IMR-90 (cell line): ENCODE results near the gene TNRC6B. TPM values are rescaled to one million over a fixed set of nuclear protein-coding genes. Genes with fewer than 3 reads are reported as not detected.
A peak's percentile ranks its signal among the peaks of the same experiment; 100 is the strongest.

Source experiments
- ATAC-seq: fragments of 200-7000 bp; cut with Tn5 transposase; 2 replicates; pipeline ENCODE4 v1.9.1; 2020; ENCODE audit warnings: low read depth, mild to moderate bottlenecking, moderate library complexity
- BruUV-seq: library from RNA; stranded (reverse); fragments of 400-500 nt; replicated peaks from 2 replicates; lab custom pipeline; 2021; lab: Mats Ljungman, UMichigan
- CTCF ChIA-PET: fragments of 300-600 bp; formaldehyde crosslinking; extraction: SDS; loops from one replicate; lab custom pipeline; 2021; ENCODE audit warnings: antibody characterized with exemption; lab: Yijun Ruan, JAX
- POLR2A ChIA-PET: fragments of 300-600 bp; sonication (Branson Sonifier 250); formaldehyde crosslinking; loops from one replicate; lab custom pipeline; 2022; ENCODE audit warnings: antibody characterized with exemption; ENCODE audit not compliant: unreplicated experiment; lab: Charles Lee
- DNase-seq: peaks from one replicate; pipeline ENCODE4 v3.0.0; 2013
- H2AFZ ChIP-seq: replicated peaks from 2 replicates; pipeline ENCODE3; 2013; ENCODE audit warnings: low read length, mild to moderate bottlenecking; ENCODE audit not compliant: poor library complexity
- H2AK5ac ChIP-seq: 2 replicates; pipeline ENCODE4 v1.6.1; 2013; ENCODE audit warnings: low read depth, low read length, inconsistent platforms
- H2AK9ac ChIP-seq: replicated peaks from 2 replicates; pipeline ENCODE3; 2013; ENCODE audit warnings: mild to moderate bottlenecking, low read depth, low read length, moderate library complexity; ENCODE audit not compliant: poor library complexity
- H2BK120ac ChIP-seq: 2 replicates; pipeline ENCODE4 v1.6.1; 2013; ENCODE audit warnings: low read depth, low read length, inconsistent platforms
- H2BK15ac ChIP-seq: 3 replicates; pipeline ENCODE4 v1.6.1; 2013; ENCODE audit warnings: low read depth, low read length, inconsistent platforms
- H2BK20ac ChIP-seq: 2 replicates; pipeline ENCODE4 v1.6.1; 2013; ENCODE audit warnings: low read depth, mild to moderate bottlenecking, inconsistent platforms, low read length, moderate library complexity
- H2BK5ac ChIP-seq: 2 replicates; pipeline ENCODE4 v1.6.1; 2013; ENCODE audit warnings: mild to moderate bottlenecking, low read depth, low read length, inconsistent platforms; ENCODE audit not compliant: poor library complexity, severe bottlenecking
- H3K14ac ChIP-seq: replicated peaks from 2 replicates; pipeline ENCODE4 v1.6.1; 2013; ENCODE audit warnings: low read depth, low read length, inconsistent platforms
- H3K18ac ChIP-seq: 2 replicates; pipeline ENCODE4 v1.6.1; 2013; ENCODE audit warnings: low read depth, low read length, control low read depth
- H3K23ac ChIP-seq: 2 replicates; pipeline ENCODE4 v1.6.1; 2013; ENCODE audit warnings: low read depth, low read length, inconsistent platforms
- H3K27ac ChIP-seq: 2 replicates; pipeline ENCODE4 v1.5.1; 2013; ENCODE audit warnings: mild to moderate bottlenecking, control low read depth, low read length; ENCODE audit not compliant: insufficient read depth
- H3K27me3 ChIP-seq: 2 replicates; pipeline ENCODE4 v1.6.1; 2013; ENCODE audit warnings: low read length; ENCODE audit not compliant: control insufficient read depth, insufficient read depth
- H3K36me3 ChIP-seq: 2 replicates; pipeline ENCODE4 v1.6.1; 2013; ENCODE audit warnings: low read length, mixed read lengths; ENCODE audit not compliant: control insufficient read depth, insufficient read depth
- H3K4ac ChIP-seq: 2 replicates; pipeline ENCODE4 v1.6.1; 2013; ENCODE audit warnings: low read depth, low read length, inconsistent platforms
- H3K4me1 ChIP-seq: 2 replicates; pipeline ENCODE4 v1.6.1; 2013; ENCODE audit warnings: low read length, mixed read lengths; ENCODE audit not compliant: control insufficient read depth, insufficient read depth
- H3K4me2 ChIP-seq: 2 replicates; pipeline ENCODE4 v1.6.1; 2013; ENCODE audit warnings: low read depth, mild to moderate bottlenecking, control low read depth, low read length, moderate library complexity
- H3K4me3 ChIP-seq: 2 replicates; pipeline ENCODE4 v1.5.1; 2013; ENCODE audit warnings: low read depth, mild to moderate bottlenecking, control low read depth, low read length, moderate library complexity; ENCODE audit not compliant: insufficient read depth
- H3K56ac ChIP-seq: 2 replicates; pipeline ENCODE4 v1.6.1; 2013; ENCODE audit warnings: low read length, inconsistent platforms; ENCODE audit not compliant: insufficient read depth; ENCODE audit errors: extremely low read depth
- H3K79me1 ChIP-seq, 2 experiments: 2 replicates each; pipeline ENCODE4 v1.6.1; 2013; ENCODE audit warnings: low read length in 2 of 2, inconsistent platforms in 1 of 2, low read depth in 1 of 2
- H3K9ac ChIP-seq: 2 replicates; pipeline ENCODE4 v1.6.1; 2013; ENCODE audit warnings: low read depth, low read length, control low read depth
- H3K9me1 ChIP-seq: 2 replicates; pipeline ENCODE4 v1.6.1; 2013; ENCODE audit warnings: low read length, inconsistent platforms; ENCODE audit not compliant: insufficient read depth
- H3K9me3 ChIP-seq: 2 replicates; pipeline ENCODE4 v1.6.1; 2013; ENCODE audit warnings: low read length; ENCODE audit not compliant: control insufficient read depth, insufficient read depth
- H4K20me1 ChIP-seq: 2 replicates; pipeline ENCODE4 v1.6.1; 2013; ENCODE audit warnings: low read length, inconsistent platforms; ENCODE audit not compliant: insufficient read depth
- H4K5ac ChIP-seq: 2 replicates; pipeline ENCODE4 v1.6.1; 2013; ENCODE audit warnings: mild to moderate bottlenecking, low read depth, low read length, control low read depth
- H4K8ac ChIP-seq, 2 experiments: 2 replicates each; pipeline ENCODE4 v1.6.1; 2013; ENCODE audit warnings: low read depth in 2 of 2, low read length in 2 of 2, control low read depth in 1 of 2, inconsistent platforms in 1 of 2
- H4K91ac ChIP-seq: 2 replicates; pipeline ENCODE4 v1.6.1; 2013; ENCODE audit warnings: low read depth, low read length, inconsistent platforms; ENCODE audit not compliant: insufficient read depth
- BHLHE40 ChIP-seq: fragments of 150-350 bp; IDR thresholded peaks from 2 replicates; pipeline ENCODE4 v1.6.1; 2016; ENCODE audit warnings: mild to moderate bottlenecking, low read depth, low read length
- CEBPB ChIP-seq: IDR thresholded peaks from 2 replicates; pipeline ENCODE4 v1.6.1; 2012; ENCODE audit warnings: low read depth, low read length, improper control_type of control experiment
- ELK1 ChIP-seq: fragments of 150-350 bp; IDR thresholded peaks from 2 replicates; pipeline ENCODE4 v1.6.1; 2016; ENCODE audit warnings: low read depth, mild to moderate bottlenecking, low read length, moderate library complexity, borderline replicate concordance
- FOS ChIP-seq: fragments of 150-350 bp; IDR thresholded peaks from 2 replicates; pipeline ENCODE4 v1.6.1; 2016; ENCODE audit warnings: low read depth, low read length
- MXI1 ChIP-seq: IDR thresholded peaks from 2 replicates; pipeline ENCODE4 v1.6.1; 2012; ENCODE audit warnings: low read depth, mild to moderate bottlenecking, low read length, moderate library complexity, borderline replicate concordance
- NFE2L2 ChIP-seq: fragments of 150-350 bp; IDR thresholded peaks from 2 replicates; pipeline ENCODE4 v1.6.1; 2016; ENCODE audit warnings: low read depth, mild to moderate bottlenecking, low read length
- RAD21 ChIP-seq: IDR thresholded peaks from 2 replicates; pipeline ENCODE4 v1.6.1; 2012; ENCODE audit warnings: low read length, improper control_type of control experiment
- RCOR1 ChIP-seq: IDR thresholded peaks from 2 replicates; pipeline ENCODE4 v1.6.1; 2012; ENCODE audit warnings: mild to moderate bottlenecking, low read length, improper control_type of control experiment; ENCODE audit not compliant: insufficient replicate concordance
- SMC3 ChIP-seq: fragments of 150-350 bp; IDR thresholded peaks from 2 replicates; pipeline ENCODE4 v1.6.1; 2016; ENCODE audit warnings: low read depth, mild to moderate bottlenecking, antibody characterized with exemption, low read length, moderate library complexity
- WGBS, 2 experiments: methylation state at CpG; one replicate each; pipeline versions ENCODE4 v1.1.5 to v1.1.7; 2013; ENCODE audit warnings: missing lambda C conversion rate in 2 of 2; ENCODE audit not compliant: insufficient read length in 1 of 2; ENCODE audit errors: extremely low coverage in 2 of 2; 5-methylcytosine and 5-hydroxymethylcytosine counted together
- dilution Hi-C: fragments of 300-500 bp; cut with HindIII; formaldehyde crosslinking; loops from one replicate; pipeline ENCODE4 v1.14.3; 2018; ENCODE audit warnings: low sequenced_read_pairs; ENCODE audit not compliant: unreplicated experiment
- in situ Hi-C: fragments of 300-500 bp; cut with MboI; formaldehyde crosslinking; loops from 3 replicates; pipeline ENCODE4 v1.14.3; 2019; ENCODE audit warnings: low sequenced_read_pairs, inconsistent platforms, mixed read lengths
- intact Hi-C: fragments of 100-400 bp; cut with micrococcal nuclease; formaldehyde crosslinking; loops from 2 replicates; pipeline ENCODE4 v1.10.0; 2022
- polyA plus RNA-seq, 3 experiments: library from polyadenylated mRNA; depleted of rRNA; stranded (reverse); fragments of >200 nt; gene quantifications; 2 replicates each; pipeline ENCODE4 v1.2.3, GENCODE V29; 2012; ENCODE audit warnings: low replicate concordance in 1 of 3
- total RNA-seq: library from RNA; depleted of rRNA; stranded (reverse); fragments of >200 nt; gene quantifications from 2 replicates; pipeline ENCODE4 v1.2.3, GENCODE V29; 2012
- TF ChIP-seq, protein P1 (sequence below): fragments of 150-350 bp; IDR thresholded peaks from 2 replicates; pipeline ENCODE4 v1.6.1; 2017; ENCODE audit warnings: mild to moderate bottlenecking, antibody characterized with exemption, low read length, low read depth

Gene TNRC6B
- total and polyA plus RNA-seq, 2 of the 4 experiments (the other 2 are of a cell fraction), result 3.9 to 17.0 TPM

- TF ChIP-seq ELK1 (no peak), MXI1 (no peak), CEBPB (0 out of 2 replicates have a peak, but pooled peaks have one; percentile 1), RCOR1 (no peak), RAD21 (no peak), BHLHE40 (no peak), NFE2L2 (no peak), FOS (no peak), SMC3 (0 out of 2 replicates have a peak, but pooled peaks have one; percentile 9)
- TF ChIP-seq, protein P1, sequence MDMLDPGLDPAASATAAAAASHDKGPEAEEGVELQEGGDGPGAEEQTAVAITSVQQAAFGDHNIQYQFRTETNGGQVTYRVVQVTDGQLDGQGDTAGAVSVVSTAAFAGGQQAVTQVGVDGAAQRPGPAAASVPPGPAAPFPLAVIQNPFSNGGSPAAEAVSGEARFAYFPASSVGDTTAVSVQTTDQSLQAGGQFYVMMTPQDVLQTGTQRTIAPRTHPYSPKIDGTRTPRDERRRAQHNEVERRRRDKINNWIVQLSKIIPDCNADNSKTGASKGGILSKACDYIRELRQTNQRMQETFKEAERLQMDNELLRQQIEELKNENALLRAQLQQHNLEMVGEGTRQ, result no peak
- dilution Hi-C loops, result no loop called here
- Histone ChIP-seq H3K23ac (peak overlapping the region; percentile 67), H3K4me2 (peak overlapping the region; percentile 92), H3K9ac (peak overlapping the region; percentile 42; the same call in 1 of the 2 replicates), H4K5ac (no peak overlapping the region), H3K4me3 (no peak overlapping the region), H3K9me3 (no peaks in the 10 kb centered on the region), H2BK120ac (peak overlapping the region; percentile 39), H3K14ac (peak overlapping the region; percentile 63), H4K20me1 (peaks cover 62% of the 10 kb centered on the region), H3K4ac (peak overlapping the region; percentile 71), H3K4me1 (peaks cover 8% of the 10 kb centered on the region), H3K18ac (peak overlapping the region; percentile 24; the same call in 1 of the 2 replicates), H3K9me1 (peaks cover 18% of the 10 kb centered on the region), H3K79me1 (peaks cover 30 to 79% of the 10 kb centered on the region in 2 experiments), H2AK9ac (no peak overlapping the region), H4K91ac (peak overlapping the region; percentile 9), H3K27me3 (no peaks in the 10 kb centered on the region), H2BK20ac (0 out of 2 replicates have a peak overlapping the region, but pooled peaks have one; percentile 12), H2BK15ac (peak overlapping the region; percentile 35; the same call in 2 of the 3 replicates), H2BK5ac (peak overlapping the region; percentile 40), H2AK5ac (peak overlapping the region; percentile 86), H3K36me3 (no peaks in the 10 kb centered on the region), H3K27ac (no peak overlapping the region; the same call in 1 of the 2 replicates), H2AFZ (peak overlapping the region; percentile 8), H4K8ac (peak overlapping the region in 1 of 2 experiments; percentile 23; a peak in 1 of 4 replicates), H3K56ac (no peak overlapping the region)
- intact Hi-C loops, result no loop called here
- in situ Hi-C loops, result loop anchor here (10.0 kb wide), 1 partner anchor 648 kb away; the partner anchor contains the start of gene RPS19BP1
- DNase-seq (peak; percentile 87), ATAC-seq (peak; percentile 89)
- POLR2A ChIA-PET, result no interaction called here
- no TSS peak for BruUV-seq
- 0% methylated on average over 2 of the region's 9 CpGs; no CpG with 5 or more reads in 1 of the 2 experiments for WGBS, 2 experiments
- CTCF ChIA-PET, result interaction anchor here (0.6 kb wide), 1 partner anchor 137 kb away, joined by 4 read pairs; no protein-coding TSS in a partner anchor
These were observed 5.4 kb downstream of the TNRC6B start for GRCh38 chr22:40183029-40183581.
